Measurements from ENCODE around the gene C10orf90. TPM values are rescaled to one million over a fixed set of nuclear protein-coding genes. Genes with fewer than 3 reads are reported as not detected.

The C10orf90 gene
- total and polyA plus RNA-seq, 4 donors: 0.05 to 0.25 TPM; not detected in 2

- no peak for DNase-seq (ENCODE audit: low spot score)
- Histone ChIP-seq H3K4me1 (ENCODE audit: control insufficient read depth in 4 of 4, insufficient read depth in 4 of 4, low read length in 3 of 4) (no peaks in the 10 kb centered on the region), H3K27ac (ENCODE audit: low read depth in 1 of 2, low read length in 2 of 2) (no peak overlapping the region), H3K4me3 (ENCODE audit: low read depth in 1 of 3, low read length in 3 of 3) (no peak overlapping the region), H3K9me3 (ENCODE audit: control insufficient read depth in 4 of 4, low read length in 3 of 4) (no peaks in the 10 kb centered on the region), H3K9ac (ENCODE audit: low read depth in 1 of 2, low read length in 2 of 2) (no peak overlapping the region), H3K36me3 (ENCODE audit: control insufficient read depth in 4 of 4, insufficient read depth in 3 of 4, low read depth in 1 of 4, low read length in 3 of 4) (no peaks in the 10 kb centered on the region), H3K27me3 (ENCODE audit: control insufficient read depth in 4 of 4, insufficient read depth in 4 of 4, low read length in 3 of 4) (peaks cover 0 to under 1% (median 0%) of the 10 kb centered on the region in 4 donors)
- TF ChIP-seq TAF1 (conservative IDR thresholded peaks at IDR 0.05) (no peak), RAD21 (IDR thresholded peaks at IDR 0.05) (peak; percentile 7 to 15)
- WGBS: 65% methylated on average over 11 of the region's 11 CpGs
Measured at GRCh38 chr10:126476246-126476645, 194.2 kb downstream of the C10orf90 start.

- DNase-seq (ENCODE audit: low spot score): no peak
Measured at GRCh38 chr10:126475074-126475691, 195.3 kb downstream of the C10orf90 start.

DNA sequence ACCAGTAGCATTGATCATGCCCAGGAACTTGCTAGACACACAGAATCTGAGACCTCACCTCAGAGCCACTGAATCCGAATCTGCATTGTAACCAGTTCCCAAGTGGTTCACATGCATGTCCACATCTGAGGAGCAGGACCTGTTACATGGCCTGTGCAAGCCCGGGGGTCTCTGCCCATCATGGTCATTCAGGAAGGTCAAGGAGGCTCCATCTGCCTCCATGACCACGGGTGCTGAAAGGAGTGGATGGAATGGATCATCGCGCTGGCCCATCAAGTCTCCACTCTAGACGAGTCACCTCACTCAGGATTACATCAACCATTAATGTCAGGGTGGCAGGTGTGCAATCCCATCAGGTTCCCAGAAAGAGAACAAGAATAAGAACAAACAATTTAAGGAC, 196.5 kb downstream of the C10orf90 start:
- DNase-seq (ENCODE audit: low spot score): no peak
- Histone ChIP-seq H3K9ac (ENCODE audit: low read depth in 1 of 2, low read length in 2 of 2) (no peak overlapping the region), H3K27me3 (ENCODE audit: control insufficient read depth in 4 of 4, insufficient read depth in 4 of 4, low read length in 3 of 4) (peaks cover 0 to 4% (median 0%) of the 10 kb centered on the region in 4 donors), H3K9me3 (ENCODE audit: control insufficient read depth in 4 of 4, low read length in 3 of 4) (no peaks in the 10 kb centered on the region), H3K36me3 (ENCODE audit: control insufficient read depth in 4 of 4, insufficient read depth in 3 of 4, low read depth in 1 of 4, low read length in 3 of 4) (no peaks in the 10 kb centered on the region), H3K4me3 (ENCODE audit: low read depth in 1 of 3, low read length in 3 of 3) (no peak overlapping the region), H3K4me1 (ENCODE audit: control insufficient read depth in 4 of 4, insufficient read depth in 4 of 4, low read length in 3 of 4) (no peaks in the 10 kb centered on the region), H3K27ac (ENCODE audit: low read depth in 1 of 2, low read length in 2 of 2) (no peak overlapping the region)
- 85% methylated on average over 6 of the region's 6 CpGs for WGBS
- TF ChIP-seq YY1 (IDR thresholded peaks at IDR 0.05): no peak
- TF ChIP-seq, protein P1, sequence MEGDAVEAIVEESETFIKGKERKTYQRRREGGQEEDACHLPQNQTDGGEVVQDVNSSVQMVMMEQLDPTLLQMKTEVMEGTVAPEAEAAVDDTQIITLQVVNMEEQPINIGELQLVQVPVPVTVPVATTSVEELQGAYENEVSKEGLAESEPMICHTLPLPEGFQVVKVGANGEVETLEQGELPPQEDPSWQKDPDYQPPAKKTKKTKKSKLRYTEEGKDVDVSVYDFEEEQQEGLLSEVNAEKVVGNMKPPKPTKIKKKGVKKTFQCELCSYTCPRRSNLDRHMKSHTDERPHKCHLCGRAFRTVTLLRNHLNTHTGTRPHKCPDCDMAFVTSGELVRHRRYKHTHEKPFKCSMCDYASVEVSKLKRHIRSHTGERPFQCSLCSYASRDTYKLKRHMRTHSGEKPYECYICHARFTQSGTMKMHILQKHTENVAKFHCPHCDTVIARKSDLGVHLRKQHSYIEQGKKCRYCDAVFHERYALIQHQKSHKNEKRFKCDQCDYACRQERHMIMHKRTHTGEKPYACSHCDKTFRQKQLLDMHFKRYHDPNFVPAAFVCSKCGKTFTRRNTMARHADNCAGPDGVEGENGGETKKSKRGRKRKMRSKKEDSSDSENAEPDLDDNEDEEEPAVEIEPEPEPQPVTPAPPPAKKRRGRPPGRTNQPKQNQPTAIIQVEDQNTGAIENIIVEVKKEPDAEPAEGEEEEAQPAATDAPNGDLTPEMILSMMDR (IDR thresholded peaks at IDR 0.05; ENCODE audit: low read depth, low read length, missing input control): no peak
- TF ChIP-seq RXRA (IDR thresholded peaks at IDR 0.05): no peak
- TF ChIP-seq, protein P2, sequence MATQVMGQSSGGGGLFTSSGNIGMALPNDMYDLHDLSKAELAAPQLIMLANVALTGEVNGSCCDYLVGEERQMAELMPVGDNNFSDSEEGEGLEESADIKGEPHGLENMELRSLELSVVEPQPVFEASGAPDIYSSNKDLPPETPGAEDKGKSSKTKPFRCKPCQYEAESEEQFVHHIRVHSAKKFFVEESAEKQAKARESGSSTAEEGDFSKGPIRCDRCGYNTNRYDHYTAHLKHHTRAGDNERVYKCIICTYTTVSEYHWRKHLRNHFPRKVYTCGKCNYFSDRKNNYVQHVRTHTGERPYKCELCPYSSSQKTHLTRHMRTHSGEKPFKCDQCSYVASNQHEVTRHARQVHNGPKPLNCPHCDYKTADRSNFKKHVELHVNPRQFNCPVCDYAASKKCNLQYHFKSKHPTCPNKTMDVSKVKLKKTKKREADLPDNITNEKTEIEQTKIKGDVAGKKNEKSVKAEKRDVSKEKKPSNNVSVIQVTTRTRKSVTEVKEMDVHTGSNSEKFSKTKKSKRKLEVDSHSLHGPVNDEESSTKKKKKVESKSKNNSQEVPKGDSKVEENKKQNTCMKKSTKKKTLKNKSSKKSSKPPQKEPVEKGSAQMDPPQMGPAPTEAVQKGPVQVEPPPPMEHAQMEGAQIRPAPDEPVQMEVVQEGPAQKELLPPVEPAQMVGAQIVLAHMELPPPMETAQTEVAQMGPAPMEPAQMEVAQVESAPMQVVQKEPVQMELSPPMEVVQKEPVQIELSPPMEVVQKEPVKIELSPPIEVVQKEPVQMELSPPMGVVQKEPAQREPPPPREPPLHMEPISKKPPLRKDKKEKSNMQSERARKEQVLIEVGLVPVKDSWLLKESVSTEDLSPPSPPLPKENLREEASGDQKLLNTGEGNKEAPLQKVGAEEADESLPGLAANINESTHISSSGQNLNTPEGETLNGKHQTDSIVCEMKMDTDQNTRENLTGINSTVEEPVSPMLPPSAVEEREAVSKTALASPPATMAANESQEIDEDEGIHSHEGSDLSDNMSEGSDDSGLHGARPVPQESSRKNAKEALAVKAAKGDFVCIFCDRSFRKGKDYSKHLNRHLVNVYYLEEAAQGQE (IDR thresholded peaks at IDR 0.05): no peak
- TF ChIP-seq FOXA2 (IDR thresholded peaks at IDR 0.05): no peak
- TF ChIP-seq SP1 (IDR thresholded peaks at IDR 0.05): no peak

More at GRCh38 chr10:126475074-126475691, 195.3 kb downstream of the C10orf90 start:
- peaks cover 0 to 4% (median 0%) of the 10 kb centered on the region in 4 donors for H3K27me3 ChIP-seq (ENCODE audit: control insufficient read depth in 4 of 4, insufficient read depth in 4 of 4, low read length in 3 of 4)
- H3K4me1 ChIP-seq (ENCODE audit: control insufficient read depth in 4 of 4, insufficient read depth in 4 of 4, low read length in 3 of 4): no peaks in the 10 kb centered on the region
- WGBS: 89% methylated on average over 6 of the region's 6 CpGs
- H3K9me3 ChIP-seq (ENCODE audit: control insufficient read depth in 4 of 4, low read length in 3 of 4): no peaks in the 10 kb centered on the region
- H3K9ac ChIP-seq (ENCODE audit: low read depth in 1 of 2, low read length in 2 of 2): no peak overlapping the region
- H3K27ac ChIP-seq (ENCODE audit: low read depth in 1 of 2, low read length in 2 of 2): no peak overlapping the region
- no peaks in the 10 kb centered on the region for H3K36me3 ChIP-seq (ENCODE audit: control insufficient read depth in 4 of 4, insufficient read depth in 3 of 4, low read depth in 1 of 4, low read length in 3 of 4)
- H3K4me3 ChIP-seq (ENCODE audit: low read depth in 1 of 3, low read length in 3 of 3): no peak overlapping the region
- no peak for TF ChIP-seq NR2F2 (IDR thresholded peaks at IDR 0.05)
- TF ChIP-seq, protein P3, sequence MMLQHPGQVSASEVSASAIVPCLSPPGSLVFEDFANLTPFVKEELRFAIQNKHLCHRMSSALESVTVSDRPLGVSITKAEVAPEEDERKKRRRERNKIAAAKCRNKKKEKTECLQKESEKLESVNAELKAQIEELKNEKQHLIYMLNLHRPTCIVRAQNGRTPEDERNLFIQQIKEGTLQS (IDR thresholded peaks at IDR 0.05): no peak
- TF ChIP-seq, protein P1 (IDR thresholded peaks at IDR 0.05; ENCODE audit: low read depth, low read length, missing input control): no peak
- TF ChIP-seq YY1 (IDR thresholded peaks at IDR 0.05): no peak
- TF ChIP-seq SP1 (IDR thresholded peaks at IDR 0.05): no peak
- no peak for TF ChIP-seq TAF1 (conservative IDR thresholded peaks at IDR 0.05)
- TF ChIP-seq, protein P2 (IDR thresholded peaks at IDR 0.05): no peak
- TF ChIP-seq FOXA1 (IDR thresholded peaks at IDR 0.05): no peak
- no peak for TF ChIP-seq HNF4G (IDR thresholded peaks at IDR 0.05)

Data from liver (tissue), 9 donors.